Loucy (cell line): Measurements from ENCODE around the gene PPFIBP2.

ENCODE experiments used
- EZH2phosphoT487 ChIP-seq: fragments of 200-600 bp; IDR thresholded peaks from 2 replicates; pipeline ENCODE4 v1.6.1; 2018; ENCODE audit warnings: antibody characterized with exemption, mild to moderate bottlenecking, moderate library complexity, borderline replicate concordance
- TF ChIP-seq, protein P1 (sequence below): fragments of 200-600 bp; sonication (generic); conservative IDR thresholded peaks from 2 replicates; pipeline ENCODE4 v1.5.1; 2014; ENCODE audit warnings: mild to moderate bottlenecking, antibody characterized with exemption, low read length

GRCh38 chr11:7664867-7665266 lies 151.1 kb downstream of the PPFIBP2 start:
- TF ChIP-seq, protein P1, sequence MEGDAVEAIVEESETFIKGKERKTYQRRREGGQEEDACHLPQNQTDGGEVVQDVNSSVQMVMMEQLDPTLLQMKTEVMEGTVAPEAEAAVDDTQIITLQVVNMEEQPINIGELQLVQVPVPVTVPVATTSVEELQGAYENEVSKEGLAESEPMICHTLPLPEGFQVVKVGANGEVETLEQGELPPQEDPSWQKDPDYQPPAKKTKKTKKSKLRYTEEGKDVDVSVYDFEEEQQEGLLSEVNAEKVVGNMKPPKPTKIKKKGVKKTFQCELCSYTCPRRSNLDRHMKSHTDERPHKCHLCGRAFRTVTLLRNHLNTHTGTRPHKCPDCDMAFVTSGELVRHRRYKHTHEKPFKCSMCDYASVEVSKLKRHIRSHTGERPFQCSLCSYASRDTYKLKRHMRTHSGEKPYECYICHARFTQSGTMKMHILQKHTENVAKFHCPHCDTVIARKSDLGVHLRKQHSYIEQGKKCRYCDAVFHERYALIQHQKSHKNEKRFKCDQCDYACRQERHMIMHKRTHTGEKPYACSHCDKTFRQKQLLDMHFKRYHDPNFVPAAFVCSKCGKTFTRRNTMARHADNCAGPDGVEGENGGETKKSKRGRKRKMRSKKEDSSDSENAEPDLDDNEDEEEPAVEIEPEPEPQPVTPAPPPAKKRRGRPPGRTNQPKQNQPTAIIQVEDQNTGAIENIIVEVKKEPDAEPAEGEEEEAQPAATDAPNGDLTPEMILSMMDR = no peak
- no peak for TF ChIP-seq EZH2phosphoT487
